Neural progenitor cell (in vitro differentiated cells): ENCODE measurements around the gene RNF166. TPM values are rescaled to one million over a fixed set of nuclear protein-coding genes. Genes with fewer than 3 reads are reported as not detected.
A peak's percentile ranks its signal among the peaks of the same experiment; 100 is the strongest.

Experiments used
- DNase-seq: peaks from one replicate; pipeline ENCODE4 v3.0.0-alpha.2; 2016; ENCODE audit warnings: low spot score
- H2AFZ ChIP-seq: fragments of 200-600 bp; sonication (generic); replicated peaks from 2 replicates; pipeline ENCODE4 v1.6.1; 2016; ENCODE audit warnings: antibody characterized with exemption
- H3F3A ChIP-seq: fragments of 200-600 bp; sonication (generic); 2 replicates; pipeline ENCODE4 v1.6.1; 2016; ENCODE audit warnings: antibody characterized with exemption, low read depth
- H3K27ac ChIP-seq: fragments of 200-600 bp; sonication (generic); 2 replicates; pipeline ENCODE4 v1.5.1; 2016; ENCODE audit warnings: mild to moderate bottlenecking
- H3K27me3 ChIP-seq: fragments of 200-600 bp; sonication (generic); 2 replicates; pipeline ENCODE4 v1.6.1; 2016; ENCODE audit warnings: mild to moderate bottlenecking, moderate library complexity
- H3K36me3 ChIP-seq: fragments of 200-600 bp; sonication (generic); 2 replicates; pipeline ENCODE4 v1.5.1; 2016
- H3K4me1 ChIP-seq: fragments of 200-600 bp; sonication (generic); 2 replicates; pipeline ENCODE4 v1.6.1; 2016; ENCODE audit warnings: mixed run types
- H3K4me2 ChIP-seq: fragments of 200-600 bp; sonication (generic); 2 replicates; pipeline ENCODE4 v1.6.1; 2016
- H3K4me3 ChIP-seq: fragments of 200-600 bp; sonication (generic); 2 replicates; pipeline ENCODE4 v1.5.1; 2016
- H3K79me2 ChIP-seq: fragments of 200-600 bp; sonication (generic); 2 replicates; pipeline ENCODE4 v1.6.1; 2016; ENCODE audit warnings: low read depth
- H3K9ac ChIP-seq: fragments of 200-600 bp; sonication (generic); 2 replicates; pipeline ENCODE4 v1.6.1; 2016
- H3K9me3 ChIP-seq: fragments of 200-600 bp; sonication (generic); 2 replicates; pipeline ENCODE4 v1.5.1; 2016; ENCODE audit warnings: low read depth
- H4K20me1 ChIP-seq: fragments of 200-600 bp; sonication (generic); 2 replicates; pipeline ENCODE4 v1.6.1; 2016; ENCODE audit warnings: low read depth
- H3K27ac Mint-ChIP-seq: 3 replicates; pipeline ENCODE4 v1.8.0; 2021; ENCODE audit warnings: mixed read lengths
- H3K27me3 Mint-ChIP-seq: 2 replicates; pipeline ENCODE4 v1.8.0; 2022; ENCODE audit warnings: low read depth, mild to moderate bottlenecking, inconsistent platforms, moderate library complexity, mixed read lengths; ENCODE audit not compliant: insufficient read depth
- H3K36me3 Mint-ChIP-seq: 3 replicates; pipeline ENCODE4 v1.8.0; 2021; ENCODE audit warnings: mixed read lengths
- H3K4me1 Mint-ChIP-seq: 3 replicates; pipeline ENCODE4 v1.8.0; 2021; ENCODE audit warnings: mixed read lengths
- H3K4me3 Mint-ChIP-seq: 3 replicates; pipeline ENCODE4 v1.8.0; 2021; ENCODE audit warnings: mild to moderate bottlenecking, moderate library complexity, mixed read lengths
- H3K9me3 Mint-ChIP-seq: 3 replicates; pipeline ENCODE4 v1.8.0; 2020; ENCODE audit warnings: mixed read lengths
- CTCF ChIP-seq: fragments of 200-600 bp; sonication (generic); IDR thresholded peaks from 2 replicates; pipeline ENCODE4 v1.5.1; 2017; ENCODE audit warnings: antibody characterized with exemption, mild to moderate bottlenecking
- EZH2 ChIP-seq: fragments of 200-600 bp; sonication (generic); IDR thresholded peaks from 2 replicates; pipeline ENCODE4 v1.6.1; 2017; ENCODE audit warnings: antibody characterized with exemption, mild to moderate bottlenecking, moderate library complexity
- EZH2phosphoT487 ChIP-seq: fragments of 200-600 bp; sonication (generic); IDR thresholded peaks from 2 replicates; pipeline ENCODE4 v1.6.1; 2017; ENCODE audit warnings: antibody characterized with exemption
- total RNA-seq: library from RNA; depleted of rRNA; stranded (reverse); fragments of >200 nt; gene quantifications from 2 replicates; pipeline ENCODE4 v1.2.3, GENCODE V29; 2015; ENCODE audit warnings: low replicate concordance

The RNF166 gene
- total RNA-seq, 1 donor from 2014 or later: 11.1 TPM

GRCh38 chr16:88748364-88748763 is 42.2 kb upstream of the RNF166 start:
- H3K4me1 Mint-ChIP-seq: no peaks in the 10 kb centered on the region
- Histone ChIP-seq H3K79me2 (no peaks in the 10 kb centered on the region), H3K27me3 (no peaks in the 10 kb centered on the region), H3K4me3 (no peak overlapping the region), H3K9ac (no peak overlapping the region), H3K4me2 (no peak overlapping the region), H3K9me3 (no peaks in the 10 kb centered on the region), H4K20me1 (no peaks in the 10 kb centered on the region), H2AFZ (no peak overlapping the region), H3K27ac (no peak overlapping the region), H3K36me3 (no peaks in the 10 kb centered on the region), H3K4me1 (peaks cover 10% of the 10 kb centered on the region), H3F3A (peaks cover 7% of the 10 kb centered on the region)
- TF ChIP-seq EZH2phosphoT487 (no peak), CTCF (no peak), EZH2 (no peak)
- H3K36me3 Mint-ChIP-seq: no peaks in the 10 kb centered on the region
- H3K9me3 Mint-ChIP-seq: no peaks in the 10 kb centered on the region
- H3K27ac Mint-ChIP-seq: no peak overlapping the region
- no peak overlapping the region for H3K4me3 Mint-ChIP-seq
- DNase-seq: no peak
- peaks cover 6% of the 10 kb centered on the region for H3K27me3 Mint-ChIP-seq

GRCh38 chr16:88747588-88748301 is 41.5 kb upstream of the RNF166 start:
- no peak for TF ChIP-seq EZH2phosphoT487
- peak; percentile 26 for TF ChIP-seq CTCF
- TF ChIP-seq EZH2: no peak
- Histone ChIP-seq H3K36me3 (no peaks in the 10 kb centered on the region), H3K79me2 (no peaks in the 10 kb centered on the region), H3K4me1 (peaks cover 10% of the 10 kb centered on the region), H3F3A (peaks cover 6% of the 10 kb centered on the region), H4K20me1 (no peaks in the 10 kb centered on the region), H3K27ac (no peak overlapping the region), H2AFZ (no peak overlapping the region), H3K9ac (no peak overlapping the region), H3K27me3 (no peaks in the 10 kb centered on the region), H3K9me3 (no peaks in the 10 kb centered on the region), H3K4me2 (no peak overlapping the region), H3K4me3 (no peak overlapping the region)
- Mint-ChIP-seq H3K36me3 (no peaks in the 10 kb centered on the region), H3K4me1 (no peaks in the 10 kb centered on the region), H3K27me3 (peaks cover 6% of the 10 kb centered on the region), H3K4me3 (no peak overlapping the region), H3K9me3 (no peaks in the 10 kb centered on the region), H3K27ac (no peak overlapping the region)
- DNase-seq: no peak

GRCh38 chr16:88746506-88746905 is 40.3 kb upstream of the RNF166 start:
- Histone ChIP-seq H4K20me1 (no peaks in the 10 kb centered on the region), H3K79me2 (no peaks in the 10 kb centered on the region), H3K9me3 (no peaks in the 10 kb centered on the region), H3K27me3 (no peaks in the 10 kb centered on the region), H3K4me2 (no peak overlapping the region), H3K4me1 (peaks cover 10% of the 10 kb centered on the region), H3K36me3 (no peaks in the 10 kb centered on the region), H3K9ac (no peak overlapping the region), H3F3A (peaks cover 6% of the 10 kb centered on the region), H3K27ac (no peak overlapping the region), H3K4me3 (no peak overlapping the region), H2AFZ (no peak overlapping the region)
- no peak for DNase-seq
- TF ChIP-seq CTCF (no peak), EZH2 (no peak), EZH2phosphoT487 (no peak)
- Mint-ChIP-seq H3K4me3 (no peak overlapping the region), H3K36me3 (no peaks in the 10 kb centered on the region), H3K27ac (no peak overlapping the region), H3K4me1 (no peaks in the 10 kb centered on the region), H3K27me3 (peaks cover 6% of the 10 kb centered on the region), H3K9me3 (no peaks in the 10 kb centered on the region)
